Activated naive CD4-positive, alpha-beta T cell treated with anti-CD3 and anti-CD28 coated beads, Interleukin-2, amount 50 U/mL, for 24 hours (primary cell): ENCODE measurements around the gene ADRB2.

Experiments
- H3K27ac Mint-ChIP-seq: one replicate; pipeline ENCODE4 v1.8.0; 2021; ENCODE audit warnings: mild to moderate bottlenecking, mixed read lengths
- H3K27me3 Mint-ChIP-seq: one replicate; pipeline ENCODE4 v1.8.0; 2021; ENCODE audit warnings: mixed read lengths
- H3K36me3 Mint-ChIP-seq: one replicate; pipeline ENCODE4 v1.8.0; 2021; ENCODE audit warnings: mixed read lengths
- H3K4me1 Mint-ChIP-seq: one replicate; pipeline ENCODE4 v1.8.0; 2021; ENCODE audit warnings: mixed read lengths
- H3K4me3 Mint-ChIP-seq: one replicate; pipeline ENCODE4 v1.8.0; 2021; ENCODE audit warnings: mild to moderate bottlenecking, mixed read lengths
- H3K9me3 Mint-ChIP-seq: one replicate; pipeline ENCODE4 v1.8.0; 2021; ENCODE audit warnings: mixed read lengths

The ADRB2 gene

DNA sequence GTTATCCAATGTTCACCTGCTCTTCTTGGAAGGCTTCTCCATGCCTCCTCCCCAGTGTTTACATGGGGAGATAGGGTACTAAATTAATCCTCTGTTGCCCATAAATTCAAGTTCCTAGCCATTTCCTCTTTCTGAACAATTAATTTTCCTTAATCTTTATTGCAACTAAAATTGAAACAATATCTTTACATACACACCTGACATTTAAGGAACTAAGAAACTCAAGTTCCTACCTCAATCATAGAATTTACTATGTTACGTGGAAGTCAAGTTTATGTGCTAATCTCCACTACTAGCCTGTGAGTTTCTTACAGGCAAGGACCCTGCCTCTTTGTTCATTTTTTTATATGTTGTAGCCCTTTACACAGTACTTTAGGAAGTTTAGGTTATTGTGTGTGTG, 10.1 kb upstream of the ADRB2 start:
- Mint-ChIP-seq H3K27ac (no peak overlapping the region), H3K36me3 (no peaks in the 10 kb centered on the region), H3K4me1 (peaks cover 8% of the 10 kb centered on the region), H3K9me3 (no peaks in the 10 kb centered on the region), H3K27me3 (peaks cover 2% of the 10 kb centered on the region), H3K4me3 (no peak overlapping the region)

DNA sequence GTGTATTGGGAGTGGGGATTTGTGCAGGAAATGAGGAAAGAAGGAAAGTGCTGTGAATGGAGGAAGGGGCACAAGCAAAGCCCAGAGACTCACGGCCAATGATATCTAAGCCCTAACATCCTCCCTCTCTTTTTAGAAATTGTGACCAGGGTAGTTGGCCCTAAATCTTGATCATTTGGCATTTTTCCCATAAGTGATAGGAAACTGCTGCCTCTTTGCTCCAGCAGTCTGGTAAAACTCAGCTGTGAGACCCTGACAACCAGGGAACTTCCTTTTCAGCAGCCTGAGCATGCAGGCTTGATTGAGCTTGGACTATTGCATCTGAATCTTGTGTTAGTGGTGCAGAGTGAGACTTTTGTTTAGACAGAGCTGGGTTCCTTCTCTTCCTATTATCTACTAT, 9.6 kb upstream of the ADRB2 start:
- Mint-ChIP-seq H3K9me3 (no peaks in the 10 kb centered on the region), H3K27ac (no peak overlapping the region), H3K27me3 (peaks cover 2% of the 10 kb centered on the region), H3K4me1 (peaks cover 4% of the 10 kb centered on the region), H3K36me3 (no peaks in the 10 kb centered on the region), H3K4me3 (no peak overlapping the region)

DNA sequence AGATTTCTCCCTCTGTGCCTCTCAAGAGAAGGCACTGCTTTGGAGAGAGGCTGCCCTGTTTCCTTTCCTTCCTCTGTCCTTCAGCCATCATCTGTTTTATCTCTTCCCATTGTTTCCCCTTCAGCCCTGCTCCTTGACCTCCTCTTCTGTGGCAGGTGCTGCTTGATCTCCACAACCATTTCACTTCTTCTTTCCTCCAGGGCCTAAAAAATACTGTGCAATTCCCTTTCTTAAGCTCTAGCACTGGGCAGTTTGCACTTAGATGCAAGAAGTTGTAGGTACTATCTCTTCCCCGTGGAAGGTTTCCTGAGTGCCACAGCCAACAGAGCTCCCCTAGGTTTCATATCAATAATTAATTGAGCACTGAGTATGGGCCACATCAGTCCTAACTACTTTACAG, 8.8 kb upstream of the ADRB2 start:
- no peaks in the 10 kb centered on the region for H3K36me3 Mint-ChIP-seq
- peaks cover 2% of the 10 kb centered on the region for H3K27me3 Mint-ChIP-seq
- H3K4me1 Mint-ChIP-seq, result no peaks in the 10 kb centered on the region
- no peak overlapping the region for H3K4me3 Mint-ChIP-seq
- no peaks in the 10 kb centered on the region for H3K9me3 Mint-ChIP-seq
- no peak overlapping the region for H3K27ac Mint-ChIP-seq

DNA sequence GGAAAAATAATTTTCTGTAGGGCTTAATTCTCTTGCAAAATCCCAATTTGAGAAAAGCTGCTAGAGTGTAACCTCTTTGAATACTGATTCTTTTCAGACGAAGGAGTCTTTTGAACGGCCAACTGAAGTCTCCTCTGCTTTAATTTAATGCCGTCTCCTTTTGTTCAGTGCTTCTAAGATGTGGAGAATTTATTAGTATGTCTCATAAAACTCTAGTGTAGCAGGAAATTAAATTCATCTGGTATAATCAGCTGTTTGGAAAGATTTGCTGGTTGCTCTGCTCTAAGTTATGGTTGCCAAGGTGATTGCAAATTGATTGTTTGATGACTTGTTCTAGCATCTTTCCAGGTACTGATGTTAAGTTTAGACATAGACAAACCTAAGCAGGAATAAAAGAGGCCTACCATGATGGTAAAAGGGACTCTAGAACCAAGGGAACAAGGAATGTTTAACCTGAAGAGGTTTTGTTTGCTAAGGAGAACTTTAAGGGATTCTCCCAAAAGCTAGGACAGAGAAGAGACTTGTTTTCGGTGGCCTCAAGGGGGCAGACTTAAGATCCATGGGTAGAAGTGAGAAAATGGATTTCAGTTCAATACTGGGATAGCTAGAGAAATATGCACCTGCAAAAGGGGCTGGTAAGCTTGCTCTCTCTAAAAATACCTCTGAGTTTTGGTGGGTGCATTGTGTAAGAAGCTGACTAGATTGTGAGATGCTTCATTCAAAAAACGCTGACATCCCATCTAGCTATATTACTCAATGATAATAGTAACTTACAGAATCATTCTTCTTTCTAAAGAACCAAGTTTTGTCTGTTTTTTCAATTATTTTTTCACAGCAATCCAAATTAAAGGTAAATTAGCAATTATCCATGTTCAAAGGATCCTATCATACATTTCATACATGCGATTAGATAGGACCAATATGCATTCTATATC, 5.7 kb upstream of the ADRB2 start:
- Mint-ChIP-seq H3K27me3 (peaks cover 2% of the 10 kb centered on the region), H3K4me1 (peaks cover 3% of the 10 kb centered on the region), H3K9me3 (no peaks in the 10 kb centered on the region), H3K27ac (no peak overlapping the region), H3K4me3 (no peak overlapping the region), H3K36me3 (no peaks in the 10 kb centered on the region)

DNA sequence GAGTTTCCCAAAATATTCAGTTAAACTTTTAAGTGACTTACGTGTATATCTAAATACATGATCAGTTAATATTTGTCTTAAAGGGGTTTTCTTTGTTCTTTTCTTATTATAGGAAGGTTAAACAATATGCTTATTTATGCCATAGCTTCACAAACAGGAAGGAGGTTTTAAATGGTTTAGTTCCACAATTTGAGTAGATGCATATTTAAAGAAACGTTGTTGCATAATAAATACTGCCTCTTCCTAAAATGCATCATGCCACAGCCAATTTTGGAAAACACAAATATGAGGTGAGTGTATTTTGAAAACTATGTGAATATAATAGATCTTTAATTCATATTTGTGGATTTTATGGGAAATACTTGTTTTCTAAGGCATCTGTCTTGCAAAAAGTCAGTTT, 2.5 kb upstream of the ADRB2 start:
- no peak overlapping the region for H3K27ac Mint-ChIP-seq
- H3K4me3 Mint-ChIP-seq, result no peak overlapping the region
- no peaks in the 10 kb centered on the region for H3K27me3 Mint-ChIP-seq
- H3K4me1 Mint-ChIP-seq, result peaks cover 23% of the 10 kb centered on the region
- no peaks in the 10 kb centered on the region for H3K36me3 Mint-ChIP-seq
- no peaks in the 10 kb centered on the region for H3K9me3 Mint-ChIP-seq

DNA sequence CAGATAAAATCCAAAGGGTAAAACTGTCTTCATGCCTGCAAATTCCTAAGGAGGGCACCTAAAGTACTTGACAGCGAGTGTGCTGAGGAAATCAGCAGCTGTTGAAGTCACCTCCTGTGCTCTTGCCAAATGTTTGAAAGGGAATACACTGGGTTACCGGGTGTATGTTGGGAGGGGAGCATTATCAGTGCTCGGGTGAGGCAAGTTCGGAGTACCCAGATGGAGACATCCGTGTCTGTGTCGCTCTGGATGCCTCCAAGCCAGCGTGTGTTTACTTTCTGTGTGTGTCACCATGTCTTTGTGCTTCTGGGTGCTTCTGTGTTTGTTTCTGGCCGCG, 727 bp upstream of the ADRB2 start:
- H3K4me1 Mint-ChIP-seq, result peaks cover 25% of the 10 kb centered on the region
- H3K27me3 Mint-ChIP-seq, result no peaks in the 10 kb centered on the region
- H3K9me3 Mint-ChIP-seq, result no peaks in the 10 kb centered on the region

DNA sequence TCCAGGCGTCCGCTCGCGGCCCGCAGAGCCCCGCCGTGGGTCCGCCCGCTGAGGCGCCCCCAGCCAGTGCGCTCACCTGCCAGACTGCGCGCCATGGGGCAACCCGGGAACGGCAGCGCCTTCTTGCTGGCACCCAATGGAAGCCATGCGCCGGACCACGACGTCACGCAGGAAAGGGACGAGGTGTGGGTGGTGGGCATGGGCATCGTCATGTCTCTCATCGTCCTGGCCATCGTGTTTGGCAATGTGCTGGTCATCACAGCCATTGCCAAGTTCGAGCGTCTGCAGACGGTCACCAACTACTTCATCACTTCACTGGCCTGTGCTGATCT, 294 bp downstream of the ADRB2 start:
- Mint-ChIP-seq H3K27ac (no peak overlapping the region), H3K9me3 (no peaks in the 10 kb centered on the region), H3K36me3 (no peaks in the 10 kb centered on the region), H3K27me3 (no peaks in the 10 kb centered on the region), H3K4me1 (peaks cover 25% of the 10 kb centered on the region), H3K4me3 (peak overlapping the region; percentile 90)

More for the DNA sequence above, 727 bp upstream of the ADRB2 start:
- Mint-ChIP-seq H3K4me3 (peak overlapping the region; percentile 90), H3K27ac (no peak overlapping the region), H3K36me3 (no peaks in the 10 kb centered on the region)

DNA sequence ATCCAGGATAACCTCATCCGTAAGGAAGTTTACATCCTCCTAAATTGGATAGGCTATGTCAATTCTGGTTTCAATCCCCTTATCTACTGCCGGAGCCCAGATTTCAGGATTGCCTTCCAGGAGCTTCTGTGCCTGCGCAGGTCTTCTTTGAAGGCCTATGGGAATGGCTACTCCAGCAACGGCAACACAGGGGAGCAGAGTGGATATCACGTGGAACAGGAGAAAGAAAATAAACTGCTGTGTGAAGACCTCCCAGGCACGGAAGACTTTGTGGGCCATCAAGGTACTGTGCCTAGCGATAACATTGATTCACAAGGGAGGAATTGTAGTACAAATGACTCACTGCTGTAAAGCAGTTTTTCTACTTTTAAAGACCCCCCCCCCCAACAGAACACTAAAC, 1.3 kb downstream of the ADRB2 start:
- no peaks in the 10 kb centered on the region for H3K27me3 Mint-ChIP-seq
- H3K4me1 Mint-ChIP-seq, result peaks cover 25% of the 10 kb centered on the region
- H3K27ac Mint-ChIP-seq, result no peak overlapping the region
- peaks cover 2% of the 10 kb centered on the region for H3K36me3 Mint-ChIP-seq
- no peaks in the 10 kb centered on the region for H3K9me3 Mint-ChIP-seq
- peak overlapping the region; percentile 90 for H3K4me3 Mint-ChIP-seq

DNA sequence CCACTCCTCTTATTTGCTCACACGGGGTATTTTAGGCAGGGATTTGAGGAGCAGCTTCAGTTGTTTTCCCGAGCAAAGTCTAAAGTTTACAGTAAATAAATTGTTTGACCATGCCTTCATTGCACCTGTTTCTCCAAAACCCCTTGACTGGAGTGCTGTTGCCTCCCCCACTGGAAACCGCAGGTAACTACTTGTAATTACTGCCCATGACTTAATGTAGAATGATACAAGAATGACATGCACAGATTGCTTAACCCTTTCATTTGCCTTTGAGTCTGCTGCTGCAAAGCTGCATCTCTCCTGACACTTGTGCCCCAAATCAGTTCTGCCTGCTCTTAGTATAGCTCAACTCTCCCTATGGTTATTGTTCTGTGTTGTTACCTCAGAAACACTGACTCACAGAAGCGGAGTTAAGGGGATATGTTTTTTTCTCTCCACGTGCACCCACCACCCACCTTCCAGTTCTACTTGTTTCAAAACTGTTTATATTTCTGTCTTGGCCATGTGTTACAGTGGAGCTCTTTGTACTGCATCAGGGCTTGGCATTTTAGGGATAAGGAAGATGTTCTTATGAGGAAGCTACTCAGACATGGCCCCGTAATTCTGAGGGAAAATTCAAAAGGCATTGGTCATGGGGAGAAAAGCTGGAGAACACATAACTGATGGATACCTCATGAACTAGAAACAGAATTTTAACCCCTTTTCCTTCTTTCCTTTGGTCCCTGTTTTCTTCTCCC, 2.3 kb downstream of the ADRB2 start:
- Mint-ChIP-seq H3K27me3 (no peaks in the 10 kb centered on the region), H3K9me3 (no peaks in the 10 kb centered on the region), H3K36me3 (peaks cover 2% of the 10 kb centered on the region), H3K4me3 (peak overlapping the region; percentile 66), H3K4me1 (peaks cover 25% of the 10 kb centered on the region), H3K27ac (no peak overlapping the region)

DNA sequence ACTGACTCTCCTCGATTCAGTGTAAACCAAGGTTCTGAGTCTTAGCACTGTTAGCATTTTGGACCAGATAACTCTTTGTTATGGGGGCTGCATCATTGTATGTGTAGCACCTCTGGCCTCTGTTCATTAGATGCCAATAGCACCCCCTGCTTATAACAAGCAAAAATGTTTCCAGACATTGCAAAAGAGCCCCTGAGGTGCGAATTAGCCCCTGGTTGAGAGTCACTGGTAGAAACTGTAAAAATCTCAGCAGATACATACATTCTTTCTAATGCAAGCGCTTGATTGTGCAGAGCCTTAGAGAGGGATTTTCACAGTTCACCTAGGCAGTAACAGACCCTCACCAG, 2.8 kb downstream of the ADRB2 start:
- H3K27me3 Mint-ChIP-seq, result no peaks in the 10 kb centered on the region

DNA sequence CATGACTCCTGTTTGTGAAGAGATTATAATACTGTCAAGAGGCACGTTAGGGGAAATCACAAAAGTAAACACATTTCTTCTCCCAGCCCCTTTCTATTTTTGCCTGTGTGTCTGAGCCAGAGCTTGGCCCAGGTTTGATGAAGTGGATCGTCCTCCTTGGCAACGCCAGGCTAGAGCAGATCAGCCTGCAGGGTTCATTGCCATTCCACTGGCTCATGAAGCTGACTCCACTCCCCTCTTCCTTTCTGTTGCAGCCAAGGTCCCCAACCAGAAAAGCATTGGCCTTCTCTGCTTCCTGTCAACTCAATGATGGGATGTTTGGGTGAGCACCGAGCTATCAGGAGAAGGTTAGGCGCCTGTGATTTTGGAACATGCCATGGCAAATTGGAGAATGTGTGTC, 3.3 kb downstream of the ADRB2 start:
- Mint-ChIP-seq H3K4me1 (peaks cover 25% of the 10 kb centered on the region), H3K27me3 (no peaks in the 10 kb centered on the region), H3K27ac (no peak overlapping the region), H3K36me3 (peaks cover 2% of the 10 kb centered on the region), H3K4me3 (peak overlapping the region; percentile 67), H3K9me3 (no peaks in the 10 kb centered on the region)

More for the DNA sequence above, 2.8 kb downstream of the ADRB2 start:
- Mint-ChIP-seq H3K4me1 (peaks cover 25% of the 10 kb centered on the region), H3K9me3 (no peaks in the 10 kb centered on the region), H3K27ac (no peak overlapping the region), H3K4me3 (peak overlapping the region; percentile 67), H3K36me3 (peaks cover 2% of the 10 kb centered on the region)

DNA sequence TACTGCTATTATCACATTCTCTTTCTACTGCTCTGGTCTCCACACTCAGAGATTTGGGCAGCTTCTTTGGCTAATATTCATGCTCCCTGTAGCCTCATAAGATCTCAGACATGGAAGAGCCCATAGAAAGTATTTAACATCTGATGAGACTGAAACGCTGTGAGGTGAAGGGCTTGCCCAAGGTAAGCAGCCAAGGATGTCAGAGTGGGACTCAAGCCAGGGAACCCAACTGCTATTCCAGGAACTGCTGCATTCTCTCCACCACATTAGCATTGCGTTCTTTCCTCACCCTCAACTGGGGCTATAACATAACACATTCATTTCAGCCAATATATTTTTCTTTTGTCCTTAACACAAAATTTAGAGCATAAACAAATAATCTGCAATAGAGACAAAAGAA, 3.8 kb downstream of the ADRB2 start:
- Mint-ChIP-seq H3K9me3 (no peaks in the 10 kb centered on the region), H3K4me3 (peak overlapping the region; percentile 67), H3K4me1 (peaks cover 25% of the 10 kb centered on the region), H3K27me3 (no peaks in the 10 kb centered on the region), H3K36me3 (peaks cover 2% of the 10 kb centered on the region), H3K27ac (no peak overlapping the region)

DNA sequence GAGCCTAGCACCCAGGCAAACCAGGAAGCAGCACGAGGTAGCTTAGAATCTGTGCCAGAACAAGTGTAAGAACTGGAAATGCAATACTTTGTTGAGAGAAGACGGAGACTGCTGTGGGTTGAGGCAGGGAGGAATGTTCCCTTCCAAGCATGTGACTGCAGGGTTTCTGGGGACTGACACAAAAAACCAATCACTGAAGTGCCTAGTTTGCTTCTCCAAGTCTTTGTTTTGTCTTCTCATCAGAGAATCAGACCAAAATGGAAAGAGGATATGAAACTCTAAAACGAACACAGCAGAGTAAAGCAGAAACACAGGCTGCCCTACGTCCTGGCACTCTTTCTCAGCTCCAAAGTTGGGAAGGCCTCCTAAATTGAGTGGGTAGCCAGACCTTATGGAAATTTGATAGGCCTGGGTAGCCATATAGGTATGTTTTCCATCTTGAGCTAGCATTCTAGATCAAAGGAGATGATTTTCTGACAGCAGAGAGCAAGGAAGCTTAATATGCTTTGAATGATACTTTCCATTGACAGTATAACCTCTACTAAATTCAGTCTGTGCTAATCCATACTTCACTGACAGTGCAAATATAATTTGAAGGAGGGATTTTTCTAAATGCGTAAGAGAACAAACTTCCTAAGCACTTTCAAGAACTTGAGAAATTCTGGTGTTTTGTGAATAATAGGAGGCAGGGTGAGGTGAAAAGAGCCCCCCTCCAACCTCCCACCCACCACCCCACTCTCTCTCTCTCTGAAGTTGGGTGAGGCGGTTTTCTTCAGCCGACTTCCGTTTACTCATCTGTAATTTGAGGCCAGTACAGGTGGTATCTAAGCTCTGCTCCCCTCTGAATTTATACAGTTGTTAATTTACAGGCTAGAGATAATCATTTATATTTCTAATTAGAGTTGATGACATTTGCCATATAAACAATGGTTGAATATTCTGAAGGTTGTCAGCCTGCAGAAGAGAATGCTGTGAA, 5.5 kb downstream of the ADRB2 start:
- Mint-ChIP-seq H3K9me3 (no peaks in the 10 kb centered on the region), H3K4me3 (no peak overlapping the region), H3K27me3 (no peaks in the 10 kb centered on the region), H3K27ac (peak overlapping the region; percentile 19), H3K36me3 (peaks cover 2% of the 10 kb centered on the region), H3K4me1 (peaks cover 16% of the 10 kb centered on the region)

DNA sequence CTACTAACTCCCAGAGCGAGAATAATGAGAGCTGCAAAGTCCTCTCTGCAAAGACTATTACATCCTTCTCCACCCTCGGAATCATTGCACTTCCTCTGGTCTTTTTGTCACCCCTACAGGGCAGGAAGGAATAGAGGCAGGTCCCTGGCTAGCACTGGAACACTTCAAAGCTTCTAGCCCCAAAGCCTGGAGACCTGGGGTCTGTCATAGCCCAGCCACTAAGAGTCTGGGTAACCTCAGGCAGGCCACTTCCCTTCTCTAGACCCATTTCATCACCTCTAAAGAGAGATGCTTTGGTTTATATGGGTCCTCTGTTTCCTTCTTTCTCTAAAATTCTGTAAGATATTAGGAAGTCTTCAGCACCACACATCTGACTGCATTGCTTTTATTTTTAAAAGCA, 6.7 kb downstream of the ADRB2 start:
- no peak overlapping the region for H3K27ac Mint-ChIP-seq
- H3K9me3 Mint-ChIP-seq, result no peaks in the 10 kb centered on the region
- no peaks in the 10 kb centered on the region for H3K27me3 Mint-ChIP-seq
- peaks cover 9% of the 10 kb centered on the region for H3K4me1 Mint-ChIP-seq
- H3K36me3 Mint-ChIP-seq, result peaks cover 2% of the 10 kb centered on the region
- no peak overlapping the region for H3K4me3 Mint-ChIP-seq

DNA sequence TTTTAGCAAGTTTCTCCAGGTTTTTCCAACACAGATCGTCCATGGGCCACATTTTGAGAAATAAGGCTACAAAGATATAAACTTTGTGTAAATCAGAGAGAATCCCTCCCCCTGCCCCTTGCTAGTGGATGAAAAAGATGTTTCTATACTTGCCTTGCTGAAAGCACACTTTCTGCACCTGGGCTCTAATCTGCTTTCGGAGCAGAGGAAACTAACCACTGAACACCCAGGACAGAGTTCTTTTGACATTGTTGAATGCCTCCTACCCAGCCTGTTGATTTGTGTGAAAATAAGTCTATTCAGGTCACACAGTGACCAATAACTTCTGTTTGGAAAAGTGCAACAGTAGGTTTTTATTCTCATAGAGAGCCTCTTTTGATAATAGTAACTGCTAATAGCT, 7.5 kb downstream of the ADRB2 start:
- Mint-ChIP-seq H3K4me3 (no peak overlapping the region), H3K4me1 (peaks cover 1% of the 10 kb centered on the region), H3K27ac (no peak overlapping the region), H3K27me3 (no peaks in the 10 kb centered on the region), H3K9me3 (no peaks in the 10 kb centered on the region), H3K36me3 (peaks cover 2% of the 10 kb centered on the region)
